NCI-H2196 treated with DMSO at 0.1 percent for 48 hours (cell line): ENCODE data around the gene FAM131B.

Source experiments
- DNase-seq: peaks from one replicate; lab custom pipeline; 2025; ENCODE audit not compliant: unreplicated experiment; lab: John Stamatoyannopoulos, UW

Gene FAM131B

GRCh38 chr7:143325240-143325639, 37.3 kb downstream of the FAM131B start:
- no peak for DNase-seq

DNA sequence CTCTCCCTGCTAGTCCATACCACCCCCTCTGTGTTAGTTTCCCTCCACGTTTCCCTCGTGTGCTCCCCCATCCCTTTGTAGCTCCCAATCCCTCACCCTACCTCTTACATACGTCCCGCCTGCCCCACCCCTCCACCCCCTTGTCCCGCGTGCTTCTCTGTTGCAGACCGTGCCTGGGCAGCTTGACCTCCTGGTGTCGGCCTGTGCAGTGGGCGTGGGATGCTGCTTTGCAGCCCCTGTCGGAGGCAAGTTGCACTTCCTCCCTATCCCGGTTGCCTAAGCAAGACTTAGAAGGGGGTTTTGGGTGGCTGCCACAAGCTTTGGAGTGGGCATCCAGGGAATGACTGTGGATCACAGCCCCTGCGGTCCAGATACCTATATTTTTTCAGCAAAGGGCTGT, 38.9 kb downstream of the FAM131B start:
- DNase-seq, result no peak

GRCh38 chr7:143322760-143323633, 39.5 kb downstream of the FAM131B start:
- DNase-seq, result no peak

- DNase-seq, result no peak
Measured at GRCh38 chr7:143321734-143322133, 40.8 kb downstream of the FAM131B start.

- no peak for DNase-seq
Measured at GRCh38 chr7:143321242-143321641, 41.3 kb downstream of the FAM131B start.

- no peak for DNase-seq
Measured at GRCh38 chr7:143320620-143321019, 41.9 kb downstream of the FAM131B start.

- DNase-seq, result no peak
Measured at GRCh38 chr7:143318661-143319060, 43.9 kb downstream of the FAM131B start.

- no peak for DNase-seq
Measured at GRCh38 chr7:143316492-143316891, 46.0 kb downstream of the FAM131B start.

DNA sequence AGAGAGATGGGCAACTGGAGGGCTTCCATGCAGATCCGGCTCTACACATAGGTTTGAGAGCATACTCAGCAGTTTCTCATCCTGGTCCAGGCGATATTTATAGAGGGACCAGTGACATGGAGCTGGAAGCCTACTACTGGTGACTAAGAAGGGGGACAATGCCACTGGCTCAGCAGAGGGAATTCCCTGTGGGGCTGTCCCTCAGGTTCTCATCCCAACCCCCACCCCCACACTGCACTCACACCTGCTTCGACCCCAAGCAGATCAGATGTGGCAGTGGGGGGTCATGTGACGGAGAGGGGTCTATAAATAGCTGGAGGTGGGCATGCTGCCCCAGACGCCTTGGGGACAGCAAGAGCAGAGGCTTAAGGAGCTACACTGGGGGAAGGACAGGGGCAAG, 46.7 kb downstream of the FAM131B start, which contains the start of gene CLCN1:
Gene CLCN1, plus strand, starts transcription at position 336 of the 400 bp plus-strand sequence. CDS start 102 bp downstream, outside the sequence.
- no peak for DNase-seq

DNA sequence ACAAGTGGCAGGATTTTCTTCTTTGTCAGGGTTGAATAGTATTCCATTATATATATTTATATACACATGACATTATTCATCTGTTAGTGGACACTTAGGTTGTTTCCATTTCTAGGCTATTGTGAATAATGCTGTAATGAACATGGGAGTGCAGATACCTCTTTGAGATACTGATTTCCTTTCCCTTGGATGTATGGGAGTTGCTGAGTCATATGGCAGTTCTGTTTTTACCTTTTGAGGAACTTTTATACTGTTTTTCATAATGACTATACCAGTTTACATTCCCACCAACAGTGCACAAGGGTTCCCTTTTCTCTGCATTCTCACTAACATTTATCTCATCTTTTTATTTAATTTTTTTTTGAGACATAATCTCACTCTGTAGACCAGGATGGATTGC, 48.4 kb downstream of the FAM131B start:
- no peak for DNase-seq

DNA sequence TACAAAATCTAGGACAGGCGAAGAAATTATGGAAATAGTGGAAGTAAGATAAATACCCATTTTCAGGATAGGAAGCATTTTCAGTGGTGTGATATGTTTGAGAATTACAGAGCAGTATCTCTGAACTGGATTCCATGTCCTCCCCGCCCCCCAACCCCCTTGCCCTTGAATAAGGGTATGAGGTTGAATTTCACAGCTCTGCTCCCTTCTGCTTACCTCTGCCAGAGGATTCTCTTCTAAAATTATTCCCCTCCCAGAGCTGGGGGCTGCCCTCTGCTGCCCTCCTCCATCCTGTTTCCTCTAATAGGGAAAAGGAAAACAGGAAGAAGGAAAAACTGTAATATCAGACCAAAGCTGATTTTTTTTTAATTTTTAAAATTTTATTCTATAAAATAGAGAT, 53.9 kb downstream of the FAM131B start:
- DNase-seq, result no peak

- peak; percentile 46 for DNase-seq
Measured at GRCh38 chr7:143305423-143306070, 57.0 kb downstream of the FAM131B start.

- no peak for DNase-seq
Measured at GRCh38 chr7:143304938-143305337, 57.6 kb downstream of the FAM131B start.

GRCh38 chr7:143303733-143304132, 58.8 kb downstream of the FAM131B start:
- no peak for DNase-seq
